CD4-positive, alpha-beta memory T cell (primary cell): ENCODE results near the gene LTA4H. TPM values are rescaled to one million over a fixed set of nuclear protein-coding genes. Genes with fewer than 3 reads are reported as not detected.
"Not testable (repeated sequence)": the region's sequence is repeated elsewhere in the genome, so short reads cannot be mapped to it uniquely, and the experiment has no call there.

Source experiments
- CTCF ChIA-PET: fragments of 350-600 bp; sonication (Branson Sonifier 250); formaldehyde crosslinking; loops from one replicate; lab custom pipeline; 2021; ENCODE audit warnings: inconsistent platforms; ENCODE audit not compliant: partially characterized antibody; lab: Charles Lee
- POLR2A ChIA-PET: fragments of 350-600 bp; sonication (Branson Sonifier 250); formaldehyde crosslinking; loops from one replicate; lab custom pipeline; 2021; ENCODE audit not compliant: partially characterized antibody; lab: Charles Lee
- DNase-seq, 5 donors: peaks; one replicate each; pipeline versions ENCODE4 v3.0.0 to v3.0.0-alpha.2; 2020 to 2022; ENCODE audit warnings: mixed read lengths in 1 of 5
- H3K27ac ChIP-seq: one replicate; pipeline ENCODE4 v1.7.0; 2013; ENCODE audit warnings: low read depth, low read length
- H3K27me3 ChIP-seq: 2 replicates; pipeline ENCODE4 v1.7.0; 2013; ENCODE audit warnings: mild to moderate bottlenecking, low read length, moderate library complexity; ENCODE audit not compliant: insufficient read depth
- H3K36me3 ChIP-seq: 2 replicates; pipeline ENCODE4 v1.7.0; 2013; ENCODE audit warnings: mild to moderate bottlenecking, low read length, moderate library complexity; ENCODE audit not compliant: insufficient read depth
- H3K4me1 ChIP-seq: 2 replicates; pipeline ENCODE4 v1.7.0; 2013; ENCODE audit warnings: mild to moderate bottlenecking, low read length, moderate library complexity; ENCODE audit not compliant: insufficient read depth
- H3K4me3 ChIP-seq, 2 donors: one replicate each; pipeline ENCODE4 v1.7.0; 2013; ENCODE audit warnings: low read length in 2 of 2, mild to moderate bottlenecking in 1 of 2
- H3K9me3 ChIP-seq, 2 donors: one replicate each; pipeline ENCODE4 v1.7.0; 2013; ENCODE audit warnings: low read length in 2 of 2, control low read depth in 1 of 2; ENCODE audit not compliant: control insufficient read depth in 1 of 2
- H3K27ac Mint-ChIP-seq, 7 donors: one replicate each; pipeline ENCODE4 v1.8.0; 2020 to 2021; ENCODE audit warnings: mixed read lengths in 7 of 7, mild to moderate bottlenecking in 6 of 7, inconsistent platforms in 3 of 7, moderate library complexity in 3 of 7
- H3K27me3 Mint-ChIP-seq, 2 donors: one replicate each; pipeline ENCODE4 v1.8.0; 2020 to 2021; ENCODE audit warnings: mixed read lengths in 2 of 2
- H3K36me3 Mint-ChIP-seq, 2 donors: one replicate each; pipeline ENCODE4 v1.8.0; 2020 to 2021; ENCODE audit warnings: mixed read lengths in 2 of 2, inconsistent platforms in 1 of 2, mild to moderate bottlenecking in 1 of 2
- H3K4me1 Mint-ChIP-seq, 4 donors: one replicate each; pipeline ENCODE4 v1.8.0; 2020 to 2021; ENCODE audit warnings: mixed read lengths in 4 of 4, mild to moderate bottlenecking in 1 of 4
- H3K4me3 Mint-ChIP-seq, 8 donors: one replicate each; pipeline ENCODE4 v1.8.0; 2020 to 2021; ENCODE audit warnings: mixed read lengths in 8 of 8, mild to moderate bottlenecking in 7 of 8, moderate library complexity in 6 of 8, inconsistent platforms in 3 of 8
- H3K9me3 Mint-ChIP-seq, 8 donors: one replicate each; pipeline ENCODE4 v1.8.0; 2020 to 2021; ENCODE audit warnings: mixed read lengths in 8 of 8, mild to moderate bottlenecking in 5 of 8, inconsistent platforms in 3 of 8, moderate library complexity in 1 of 8
- intact Hi-C: fragments of 100-400 bp; cut with micrococcal nuclease; formaldehyde crosslinking; loops from one replicate; pipeline ENCODE4 v1.15.1; 2023
- polyA plus RNA-seq, 2 donors: library from polyadenylated mRNA; unstranded; fragments of 300-500 nt; fragmentation: Illumina TruSeq; gene quantifications; one replicate each; pipeline ENCODE4 v1.2.3, GENCODE V29; 2021
- total RNA-seq, 2 experiments: library from RNA; stranded (reverse); gene quantifications; one replicate each; pipeline ENCODE4 v1.2.3, GENCODE V29; 2021

The LTA4H gene
- total and polyA plus RNA-seq, 4 experiments from 2014 or later = 57.7 to 77.6 (median 58.7) TPM

DNA sequence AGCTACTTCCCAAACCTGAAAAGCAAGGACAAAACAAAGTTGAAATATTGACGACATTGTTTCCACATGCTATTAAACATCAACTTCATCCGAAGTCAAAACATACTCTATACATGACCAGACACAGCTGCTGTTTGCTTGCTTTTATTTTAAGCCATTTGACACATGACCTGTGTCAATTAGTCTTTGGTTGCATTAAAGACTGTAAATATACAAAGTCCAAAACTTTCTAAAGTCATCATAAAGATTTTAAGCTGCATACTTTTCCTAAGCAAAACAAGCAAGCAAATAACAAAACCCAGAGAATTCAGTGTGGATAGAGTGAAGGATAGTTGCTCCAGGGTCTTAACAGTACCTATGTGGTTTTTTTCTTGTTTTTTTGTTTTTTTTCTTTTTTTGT, 61.0 kb downstream of the LTA4H start:
- ChIA-PET POLR2A (no interaction called here), CTCF (interaction anchor here (1.4 to 1.5 kb wide), 2 partner anchors 24 to 26 kb away, joined by 3 to 5 read pairs; no protein-coding TSS in a partner anchor)
- no peaks in the 10 kb centered on the region for H3K36me3 Mint-ChIP-seq
- no peaks in the 10 kb centered on the region for H3K4me1 Mint-ChIP-seq
- no peak overlapping the region for H3K4me3 ChIP-seq
- no peaks in the 10 kb centered on the region for H3K36me3 ChIP-seq
- peak overlapping the region in 1 of 7 donors; percentile 31 for H3K27ac Mint-ChIP-seq
- DNase-seq = no peak
- no peaks in the 10 kb centered on the region for H3K9me3 ChIP-seq
- H3K27me3 ChIP-seq = no peaks in the 10 kb centered on the region
- no peaks in the 10 kb centered on the region for H3K27me3 Mint-ChIP-seq
- H3K4me3 Mint-ChIP-seq = no peak overlapping the region
- no peaks in the 10 kb centered on the region for H3K4me1 ChIP-seq
- H3K9me3 Mint-ChIP-seq = no peaks in the 10 kb centered on the region
- no peak overlapping the region for H3K27ac ChIP-seq
- intact Hi-C loops = no loop called here

DNA sequence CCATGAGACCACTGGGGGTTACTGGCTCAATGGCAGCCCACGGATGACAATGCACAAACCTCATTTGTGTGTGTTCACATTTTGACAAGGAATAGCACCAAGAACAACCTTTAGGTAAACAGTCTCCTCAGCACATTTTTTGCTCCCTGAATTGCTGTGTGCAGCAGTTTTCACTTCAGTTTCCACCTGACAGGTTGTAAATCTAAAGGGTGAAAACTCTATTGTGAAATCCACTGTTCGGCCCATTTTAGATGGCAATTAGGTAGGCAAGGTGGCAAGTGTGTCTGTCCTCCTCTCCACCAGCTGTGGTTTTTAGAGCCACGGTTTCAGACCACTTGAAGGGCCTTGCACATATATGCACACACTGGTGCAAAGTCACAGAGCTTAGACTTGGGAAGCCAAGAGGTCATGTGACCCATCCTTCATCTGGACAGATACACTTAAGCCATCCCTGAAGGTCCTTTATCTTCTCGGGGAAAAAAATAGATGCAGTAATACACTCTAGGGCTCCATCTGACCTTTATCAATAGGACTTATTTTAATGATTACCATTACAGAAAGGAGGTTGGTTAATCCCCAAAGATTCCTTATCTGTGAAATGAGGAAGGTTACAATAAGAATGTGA, 62.4 kb downstream of the LTA4H start:
- ChIA-PET CTCF (interaction anchor here (0.8 to 1.5 kb wide), 2 partner anchors 26 to 27 kb away, joined by 3 read pairs; no protein-coding TSS in a partner anchor), POLR2A (no interaction called here)
- Mint-ChIP-seq H3K27me3 (no peaks in the 10 kb centered on the region), H3K9me3 (no peaks in the 10 kb centered on the region), H3K4me1 (no peaks in the 10 kb centered on the region), H3K27ac (no peak overlapping the region), H3K4me3 (no peak overlapping the region), H3K36me3 (peaks cover 0 to 4% of the 10 kb centered on the region in 2 donors)
- no peaks in the 10 kb centered on the region for H3K4me1 ChIP-seq
- no peaks in the 10 kb centered on the region for H3K36me3 ChIP-seq
- H3K27me3 ChIP-seq = no peaks in the 10 kb centered on the region
- no peak overlapping the region for H3K27ac ChIP-seq
- intact Hi-C loops = no loop called here
- no peak for DNase-seq
- no peaks in the 10 kb centered on the region for H3K9me3 ChIP-seq
- no peak overlapping the region for H3K4me3 ChIP-seq

- no peak overlapping the region for H3K4me3 Mint-ChIP-seq
- Histone ChIP-seq H3K36me3 (no peaks in the 10 kb centered on the region), H3K27ac (no peak overlapping the region), H3K4me1 (no peaks in the 10 kb centered on the region), H3K27me3 (no peaks in the 10 kb centered on the region), H3K9me3 (no peaks in the 10 kb centered on the region), H3K4me3 (no peak overlapping the region)
- POLR2A ChIA-PET = no interaction called here
- DNase-seq = no peak
- peaks cover 5 to 12% of the 10 kb centered on the region in 2 donors for H3K36me3 Mint-ChIP-seq
- H3K9me3 Mint-ChIP-seq = no peaks in the 10 kb centered on the region
- no peak overlapping the region for H3K27ac Mint-ChIP-seq
- no peaks in the 10 kb centered on the region for H3K4me1 Mint-ChIP-seq
- intact Hi-C loops = no loop called here
- CTCF ChIA-PET = interaction anchor here (1.4 kb wide), 1 partner anchor 28 kb away, joined by 4 read pairs; no protein-coding TSS in a partner anchor
- no peaks in the 10 kb centered on the region for H3K27me3 Mint-ChIP-seq
Measured at GRCh38 chr12:95970905-95971304, 64.5 kb downstream of the LTA4H start.

- POLR2A ChIA-PET, H3K9me3 Mint-ChIP-seq: not testable (repeated sequence)
Measured at GRCh38 chr12:95969116-95969515, 66.3 kb downstream of the LTA4H start.

GRCh38 chr12:95967301-95967700, 68.1 kb downstream of the LTA4H start:
- H3K27ac Mint-ChIP-seq = no peak overlapping the region
- ChIA-PET CTCF (interaction anchor here (2.9 kb wide), 1 partner anchor 31 kb away, joined by 9 read pairs; no protein-coding TSS in a partner anchor), POLR2A (no interaction called here)
- Histone ChIP-seq H3K27me3 (no peaks in the 10 kb centered on the region), H3K27ac (no peak overlapping the region), H3K9me3 (no peaks in the 10 kb centered on the region), H3K4me1 (no peaks in the 10 kb centered on the region), H3K36me3 (no peaks in the 10 kb centered on the region), H3K4me3 (no peak overlapping the region)
- no peaks in the 10 kb centered on the region for H3K4me1 Mint-ChIP-seq
- DNase-seq = no peak
- intact Hi-C loops = no loop called here
- no peak overlapping the region for H3K4me3 Mint-ChIP-seq
- no peaks in the 10 kb centered on the region for H3K27me3 Mint-ChIP-seq
- H3K36me3 Mint-ChIP-seq = peaks cover 5 to 12% of the 10 kb centered on the region in 2 donors
- H3K9me3 Mint-ChIP-seq = no peaks in the 10 kb centered on the region

More at GRCh38 chr12:95969116-95969515, 66.3 kb downstream of the LTA4H start:
- H3K4me1 Mint-ChIP-seq, H3K4me1 ChIP-seq, H3K27ac ChIP-seq, H3K36me3 ChIP-seq, H3K27me3 ChIP-seq, H3K9me3 ChIP-seq, H3K27ac Mint-ChIP-seq, DNase-seq, H3K4me3 ChIP-seq, intact Hi-C loops, H3K4me3 Mint-ChIP-seq, H3K27me3 Mint-ChIP-seq: not testable (repeated sequence)
- peaks cover 5 to 12% of the 10 kb centered on the region in 2 donors for H3K36me3 Mint-ChIP-seq
- CTCF ChIA-PET = interaction anchor here (1.5 kb wide), 1 partner anchor 9 kb away, joined by 3 read pairs; no protein-coding TSS in a partner anchor

- Histone ChIP-seq H3K4me1 (no peaks in the 10 kb centered on the region), H3K4me3 (no peak overlapping the region), H3K9me3 (no peaks in the 10 kb centered on the region), H3K36me3 (no peaks in the 10 kb centered on the region), H3K27ac (no peak overlapping the region), H3K27me3 (no peaks in the 10 kb centered on the region)
- ChIA-PET CTCF (interaction anchor here (2.9 kb wide), 1 partner anchor 32 kb away, joined by 9 read pairs; no protein-coding TSS in a partner anchor), POLR2A (no interaction called here)
- intact Hi-C loops = no loop called here
- Mint-ChIP-seq H3K36me3 (peaks cover 5 to 12% of the 10 kb centered on the region in 2 donors), H3K4me3 (no peak overlapping the region), H3K9me3 (no peaks in the 10 kb centered on the region), H3K27ac (no peak overlapping the region), H3K4me1 (no peaks in the 10 kb centered on the region), H3K27me3 (no peaks in the 10 kb centered on the region)
- no peak for DNase-seq
Measured at GRCh38 chr12:95966287-95966870, 69.0 kb downstream of the LTA4H start.

DNA sequence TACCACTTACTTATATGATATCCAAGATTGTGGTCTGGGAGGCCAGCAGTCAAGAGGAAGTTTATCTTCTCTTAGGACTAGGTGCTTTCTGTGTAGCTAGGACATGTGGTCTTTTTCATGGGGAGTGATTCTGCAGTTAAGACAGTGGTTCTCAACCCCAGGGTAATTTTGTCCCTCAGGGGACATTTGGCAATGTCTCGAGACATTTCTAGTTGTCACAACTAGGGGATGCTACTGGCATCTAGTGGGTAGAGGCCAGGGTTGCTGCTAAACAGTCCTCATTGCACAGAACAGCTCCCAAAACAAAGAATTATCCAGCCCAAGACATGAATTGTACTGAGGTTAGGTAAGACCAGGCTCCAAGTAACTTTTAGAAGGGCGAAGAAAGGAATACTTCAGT, 72.3 kb downstream of the LTA4H start:
- Histone ChIP-seq H3K4me3 (no peak overlapping the region), H3K4me1 (no peaks in the 10 kb centered on the region), H3K36me3 (no peaks in the 10 kb centered on the region), H3K27ac (no peak overlapping the region), H3K27me3 (no peaks in the 10 kb centered on the region), H3K9me3 (no peaks in the 10 kb centered on the region)
- Mint-ChIP-seq H3K4me1 (no peaks in the 10 kb centered on the region), H3K36me3 (peaks cover 5 to 9% of the 10 kb centered on the region in 2 donors), H3K4me3 (no peak overlapping the region), H3K9me3 (no peaks in the 10 kb centered on the region), H3K27me3 (no peaks in the 10 kb centered on the region), H3K27ac (no peak overlapping the region)
- ChIA-PET CTCF (no interaction called here), POLR2A (no interaction called here)
- intact Hi-C loops = no loop called here
- no peak for DNase-seq
